Thyroid gland (tissue), 4 donors: ENCODE results near the gene UBE2R2. TPM values are rescaled to one million over a fixed set of nuclear protein-coding genes. Genes with fewer than 3 reads are reported as not detected.
"Not testable (repeated sequence)": the region's sequence is repeated elsewhere in the genome, so short reads cannot be mapped to it uniquely, and the experiment has no call there.

Experiments used
- DNase-seq, 2 donors: peaks; one replicate each; pipeline ENCODE4 v3.0.0-alpha.2; 2019
- H3K27ac ChIP-seq, 3 donors: fragments of 200-600 bp; sonication (generic); 1 replicate in 2 of 3; 2 replicates in 1 of 3; pipeline ENCODE4 v1.5.1; 2016 to 2019; ENCODE audit warnings: mild to moderate bottlenecking in 1 of 3, moderate library complexity in 1 of 3
- H3K27me3 ChIP-seq: fragments of 200-600 bp; sonication (generic); one replicate; pipeline ENCODE4 v1.5.1; 2019
- H3K36me3 ChIP-seq, 2 donors: fragments of 200-600 bp; sonication (generic); one replicate each; pipeline ENCODE4 v1.5.1; 2016 to 2019
- H3K4me1 ChIP-seq, 2 donors: fragments of 200-600 bp; sonication (generic); one replicate each; pipeline ENCODE4 v1.5.1; 2017 to 2019
- H3K4me3 ChIP-seq, 3 donors: fragments of 200-600 bp; sonication (generic); replicated peaks in 1 of 3; 1 replicate in 2 of 3; 2 replicates in 1 of 3; pipeline ENCODE4 v1.5.1; 2016; ENCODE audit warnings: mild to moderate bottlenecking in 1 of 3
- H3K9me3 ChIP-seq: fragments of 200-600 bp; sonication (generic); one replicate; pipeline ENCODE4 v1.5.1; 2017
- CTCF ChIP-seq, 6 experiments: fragments of 200-600 bp in 3 of 6; fragments of 450-650 bp in 3 of 6; sonication (generic) in 3 of 6; IDR thresholded peaks; one replicate each; pipeline ENCODE4 v1.5.1; 2016 to 2019; ENCODE audit warnings: antibody characterized with exemption in 6 of 6, mild to moderate bottlenecking in 2 of 6, inconsistent platforms in 1 of 6, moderate library complexity in 1 of 6
- POLR2A ChIP-seq, 2 donors: fragments of 450-650 bp; IDR thresholded peaks; one replicate each; pipeline ENCODE4 v1.6.1; 2017; ENCODE audit warnings: antibody characterized with exemption in 2 of 2, mild to moderate bottlenecking in 2 of 2, moderate library complexity in 1 of 2
- WGBS, 2 donors: methylation state at CpG; one replicate each; pipeline ENCODE4 v1.1.5; 2017; 5-methylcytosine and 5-hydroxymethylcytosine counted together
- intact Hi-C: fragments of 100-400 bp; cut with DNase I; formaldehyde crosslinking; loops from one replicate; pipeline ENCODE4 v1.15.1; 2023
- total RNA-seq, 4 donors: library from RNA; depleted of rRNA; stranded (reverse); fragments of >200 nt; gene quantifications; one replicate each; pipeline ENCODE4 v1.2.3, GENCODE V29; 2016

Gene UBE2R2
- total RNA-seq, 4 donors from 2014 or later: 22.8 to 31.4 (median 25.8) TPM

GRCh38 chr9:33852216-33852826 lies 35.4 kb downstream of the UBE2R2 start:
- WGBS, 2 donors: 71 to 73% methylated on average over 8 of the region's 8 CpGs
- Histone ChIP-seq H3K4me1 (peaks cover 42 to 43% of the 10 kb centered on the region in 2 donors), H3K27me3 (no peaks in the 10 kb centered on the region), H3K9me3 (no peaks in the 10 kb centered on the region), H3K36me3 (no peaks in the 10 kb centered on the region), H3K4me3 (no peak overlapping the region), H3K27ac (peak overlapping the region in 1 of 3 donors; percentile 52)
- TF ChIP-seq POLR2A (IDR thresholded peaks at IDR 0.05): no peak
- peak; percentile 24 to 81 (median 66) for TF ChIP-seq CTCF (IDR thresholded peaks at IDR 0.05)
- intact Hi-C loops: loop anchor here (5.0 kb wide), 1 partner anchor 40 kb away; no protein-coding TSS in a partner anchor
- peak; percentile 81 to 84 for DNase-seq

- DNase-seq: no peak
- Histone ChIP-seq H3K4me3 (no peak overlapping the region), H3K27ac (no peak overlapping the region), H3K4me1 (peaks cover 20 to 22% of the 10 kb centered on the region in 2 donors), H3K36me3 (no peaks in the 10 kb centered on the region), H3K27me3 (no peaks in the 10 kb centered on the region), H3K9me3 (no peaks in the 10 kb centered on the region)
- intact Hi-C loops: no loop called here
- no peak for TF ChIP-seq POLR2A (IDR thresholded peaks at IDR 0.05)
- no peak for TF ChIP-seq CTCF (IDR thresholded peaks at IDR 0.05)
Measured at GRCh38 chr9:33856247-33856646, 39.3 kb downstream of the UBE2R2 start.

- TF ChIP-seq CTCF (IDR thresholded peaks at IDR 0.05) (no peak), POLR2A (IDR thresholded peaks at IDR 0.05) (no peak)
- H3K4me3 ChIP-seq: no peak overlapping the region
- H3K36me3 ChIP-seq: no peaks in the 10 kb centered on the region
- WGBS, 2 donors: 88 to 94% methylated on average over 3 of the region's 3 CpGs
- H3K4me1 ChIP-seq: peaks cover 6 to 8% of the 10 kb centered on the region in 2 donors
- no peak overlapping the region for H3K27ac ChIP-seq
- intact Hi-C loops: no loop called here
- no peaks in the 10 kb centered on the region for H3K27me3 ChIP-seq
- no peak for DNase-seq
- H3K9me3 ChIP-seq: no peaks in the 10 kb centered on the region
Measured at GRCh38 chr9:33858423-33858822, 41.5 kb downstream of the UBE2R2 start.

- no peaks in the 10 kb centered on the region for H3K36me3 ChIP-seq
- H3K4me1 ChIP-seq: peaks cover 6 to 8% of the 10 kb centered on the region in 2 donors
- no peak for TF ChIP-seq POLR2A (IDR thresholded peaks at IDR 0.05)
- no peak for TF ChIP-seq CTCF (IDR thresholded peaks at IDR 0.05)
- H3K4me3 ChIP-seq: no peak overlapping the region
- no peaks in the 10 kb centered on the region for H3K27me3 ChIP-seq
- H3K27ac ChIP-seq: no peak overlapping the region
- WGBS, 2 donors: 88 to 95% methylated on average over 1 of the region's 1 CpG
- no peak for DNase-seq
- H3K9me3 ChIP-seq: no peaks in the 10 kb centered on the region
- intact Hi-C loops: no loop called here
Measured at GRCh38 chr9:33860200-33860871, 43.4 kb downstream of the UBE2R2 start.

- Histone ChIP-seq H3K36me3 (no peaks in the 10 kb centered on the region), H3K4me3 (no peak overlapping the region), H3K4me1 (peaks cover 3 to 6% of the 10 kb centered on the region in 2 donors), H3K27me3 (no peaks in the 10 kb centered on the region), H3K27ac (no peak overlapping the region), H3K9me3 (no peaks in the 10 kb centered on the region)
- no peak for TF ChIP-seq CTCF (IDR thresholded peaks at IDR 0.05)
- no peak for TF ChIP-seq POLR2A (IDR thresholded peaks at IDR 0.05)
- WGBS, 2 donors: 89 to 95% methylated on average over 10 of the region's 10 CpGs
- intact Hi-C loops: no loop called here
- DNase-seq: no peak
Measured at GRCh38 chr9:33861917-33862453, 45.0 kb downstream of the UBE2R2 start.

GRCh38 chr9:33863027-33863426 lies 46.1 kb downstream of the UBE2R2 start:
- H3K27ac ChIP-seq, DNase-seq, H3K27me3 ChIP-seq, H3K9me3 ChIP-seq, H3K4me3 ChIP-seq, H3K36me3 ChIP-seq, intact Hi-C loops: not testable (repeated sequence)
- WGBS, 2 donors: 93 to 96% methylated on average over 8 of the region's 8 CpGs
- peaks cover 10 to 12% of the 10 kb centered on the region in 2 donors for H3K4me1 ChIP-seq
